Glutamatergic neuron (in vitro differentiated cells): ENCODE data around the gene SHOX. TPM values are rescaled to one million over a fixed set of nuclear protein-coding genes. Genes with fewer than 3 reads are reported as not detected.
"Not testable (repeated sequence)": the region's sequence is repeated elsewhere in the genome, so short reads cannot be mapped to it uniquely, and the experiment has no call there.

ENCODE experiments used
- DNase-seq: peaks from one replicate; pipeline ENCODE4 v3.0.0; 2022
- H3K27ac Mint-ChIP-seq: one replicate; pipeline ENCODE4 v1.8.0; 2020; ENCODE audit warnings: mild to moderate bottlenecking, mixed read lengths, inconsistent platforms; ENCODE audit not compliant: unreplicated experiment
- H3K27me3 Mint-ChIP-seq: one replicate; pipeline ENCODE4 v1.8.0; 2020; ENCODE audit warnings: mild to moderate bottlenecking, moderate library complexity, mixed read lengths, inconsistent platforms; ENCODE audit not compliant: unreplicated experiment
- H3K36me3 Mint-ChIP-seq: one replicate; pipeline ENCODE4 v1.8.0; 2020; ENCODE audit warnings: mild to moderate bottlenecking, mixed read lengths, inconsistent platforms; ENCODE audit not compliant: unreplicated experiment
- H3K4me1 Mint-ChIP-seq: one replicate; pipeline ENCODE4 v1.8.0; 2020; ENCODE audit warnings: mild to moderate bottlenecking, low read depth, mixed read lengths, inconsistent platforms; ENCODE audit not compliant: unreplicated experiment
- H3K4me3 Mint-ChIP-seq: one replicate; pipeline ENCODE4 v1.8.0; 2020; ENCODE audit warnings: mild to moderate bottlenecking, mixed read lengths, inconsistent platforms; ENCODE audit not compliant: unreplicated experiment
- H3K9me3 Mint-ChIP-seq: one replicate; pipeline ENCODE4 v1.8.0; 2020; ENCODE audit warnings: mild to moderate bottlenecking, moderate library complexity, mixed read lengths, inconsistent platforms; ENCODE audit not compliant: unreplicated experiment
- total RNA-seq: library from RNA; stranded (reverse); fragmentation: NEBNext Ultra II Directional; extraction: Animal tissue kit (Norgen Biotek cat#: 25700); gene quantifications from one replicate; pipeline ENCODE4 v1.2.1, GENCODE V29; 2021; ENCODE audit not compliant: unreplicated experiment
- TF ChIP-seq, protein P1 (sequence below): fragments of 200-600 bp; sonication (generic); IDR thresholded peaks from one replicate; pipeline ENCODE4 v1.5.0; 2021; ENCODE audit not compliant: partially characterized antibody, unreplicated experiment

SHOX gene
- total RNA-seq, 1 donor from 2014 or later, result 0.22 TPM

DNA sequence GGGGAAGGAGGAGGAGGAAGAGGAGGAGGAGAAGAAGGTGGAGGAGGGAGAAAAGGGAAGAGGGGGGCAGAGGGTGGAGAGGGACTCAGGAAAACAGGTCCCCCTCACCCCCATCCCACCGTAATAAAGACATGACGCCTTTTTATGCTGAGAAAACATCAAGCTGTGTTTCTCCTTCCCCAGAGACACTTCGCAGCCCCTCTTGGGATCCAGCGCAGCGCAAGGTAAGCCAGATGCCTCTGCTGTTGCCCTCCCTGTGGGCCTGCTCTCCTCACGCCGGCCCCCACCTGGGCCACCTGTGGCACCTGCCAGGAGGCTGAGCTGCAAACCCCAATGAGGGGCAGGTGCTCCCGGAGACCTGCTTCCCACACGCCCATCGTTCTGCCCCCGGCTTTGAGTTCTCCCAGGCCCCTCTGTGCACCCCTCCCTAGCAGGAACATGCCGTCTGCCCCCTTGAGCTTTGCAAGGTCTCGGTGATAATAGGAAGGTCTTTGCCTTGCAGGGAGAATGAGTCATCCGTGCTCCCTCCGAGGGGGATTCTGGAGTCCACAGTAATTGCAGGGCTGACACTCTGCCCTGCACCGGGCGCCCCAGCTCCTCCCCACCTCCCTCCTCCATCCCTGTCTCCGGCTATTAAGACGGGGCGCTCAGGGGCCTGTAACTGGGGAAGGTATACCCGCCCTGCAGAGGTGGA is 45.3 kb upstream of the SHOX start:
- Mint-ChIP-seq H3K27me3 (no peaks in the 10 kb centered on the region), H3K36me3 (no peaks in the 10 kb centered on the region), H3K4me1 (no peaks in the 10 kb centered on the region), H3K27ac (no peak overlapping the region), H3K4me3 (no peak overlapping the region), H3K9me3 (no peaks in the 10 kb centered on the region)
- DNase-seq, result no peak
- TF ChIP-seq, protein P1, sequence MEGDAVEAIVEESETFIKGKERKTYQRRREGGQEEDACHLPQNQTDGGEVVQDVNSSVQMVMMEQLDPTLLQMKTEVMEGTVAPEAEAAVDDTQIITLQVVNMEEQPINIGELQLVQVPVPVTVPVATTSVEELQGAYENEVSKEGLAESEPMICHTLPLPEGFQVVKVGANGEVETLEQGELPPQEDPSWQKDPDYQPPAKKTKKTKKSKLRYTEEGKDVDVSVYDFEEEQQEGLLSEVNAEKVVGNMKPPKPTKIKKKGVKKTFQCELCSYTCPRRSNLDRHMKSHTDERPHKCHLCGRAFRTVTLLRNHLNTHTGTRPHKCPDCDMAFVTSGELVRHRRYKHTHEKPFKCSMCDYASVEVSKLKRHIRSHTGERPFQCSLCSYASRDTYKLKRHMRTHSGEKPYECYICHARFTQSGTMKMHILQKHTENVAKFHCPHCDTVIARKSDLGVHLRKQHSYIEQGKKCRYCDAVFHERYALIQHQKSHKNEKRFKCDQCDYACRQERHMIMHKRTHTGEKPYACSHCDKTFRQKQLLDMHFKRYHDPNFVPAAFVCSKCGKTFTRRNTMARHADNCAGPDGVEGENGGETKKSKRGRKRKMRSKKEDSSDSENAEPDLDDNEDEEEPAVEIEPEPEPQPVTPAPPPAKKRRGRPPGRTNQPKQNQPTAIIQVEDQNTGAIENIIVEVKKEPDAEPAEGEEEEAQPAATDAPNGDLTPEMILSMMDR, result no peak

DNA sequence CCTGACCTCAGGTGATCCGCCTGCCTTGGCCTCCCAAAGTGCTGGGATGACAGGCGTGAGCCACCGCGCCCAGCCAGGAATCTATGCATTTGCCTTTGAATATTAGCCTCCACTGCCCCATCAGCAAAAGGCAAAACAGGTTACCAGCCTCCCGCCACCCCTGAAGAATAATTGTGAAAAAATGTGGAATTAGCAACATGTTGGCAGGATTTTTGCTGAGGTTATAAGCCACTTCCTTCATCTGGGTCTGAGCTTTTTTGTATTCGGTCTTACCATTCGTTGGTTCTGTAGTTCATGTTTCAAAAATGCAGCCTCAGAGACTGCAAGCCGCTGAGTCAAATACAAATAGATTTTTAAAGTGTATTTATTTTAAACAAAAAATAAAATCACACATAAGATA is 44.2 kb upstream of the SHOX start:
- Mint-ChIP-seq H3K27me3 (no peaks in the 10 kb centered on the region), H3K4me3 (no peak overlapping the region)
- TF ChIP-seq, protein P1, result no peak

DNA sequence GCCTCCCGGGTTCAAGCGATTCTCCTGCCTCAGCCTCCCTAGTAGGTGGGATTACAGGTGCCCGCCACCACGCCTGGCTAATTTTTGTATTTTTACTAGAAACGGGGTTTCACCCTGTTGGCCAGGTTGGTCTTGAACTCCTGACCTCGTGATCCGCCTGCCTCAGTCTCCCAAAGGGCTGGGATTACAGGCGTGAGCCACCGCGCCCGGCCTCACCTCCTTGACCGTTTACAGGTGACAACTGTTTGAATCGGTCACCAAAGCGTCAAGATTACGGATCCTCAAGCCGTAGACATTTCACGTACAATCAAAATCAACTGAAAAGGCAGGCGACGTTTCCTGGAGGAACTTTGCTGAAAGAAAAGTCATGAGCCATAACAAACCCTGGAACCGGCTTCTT is 41.3 kb upstream of the SHOX start:
- not testable (repeated sequence) for H3K27ac Mint-ChIP-seq, DNase-seq, H3K36me3 Mint-ChIP-seq, H3K9me3 Mint-ChIP-seq, H3K4me3 Mint-ChIP-seq, H3K4me1 Mint-ChIP-seq, H3K27me3 Mint-ChIP-seq

More for the DNA sequence above, 44.2 kb upstream of the SHOX start:
- Mint-ChIP-seq H3K36me3 (no peaks in the 10 kb centered on the region), H3K9me3 (peaks cover 2% of the 10 kb centered on the region), H3K4me1 (no peaks in the 10 kb centered on the region), H3K27ac (no peak overlapping the region)
- no peak for DNase-seq

DNA sequence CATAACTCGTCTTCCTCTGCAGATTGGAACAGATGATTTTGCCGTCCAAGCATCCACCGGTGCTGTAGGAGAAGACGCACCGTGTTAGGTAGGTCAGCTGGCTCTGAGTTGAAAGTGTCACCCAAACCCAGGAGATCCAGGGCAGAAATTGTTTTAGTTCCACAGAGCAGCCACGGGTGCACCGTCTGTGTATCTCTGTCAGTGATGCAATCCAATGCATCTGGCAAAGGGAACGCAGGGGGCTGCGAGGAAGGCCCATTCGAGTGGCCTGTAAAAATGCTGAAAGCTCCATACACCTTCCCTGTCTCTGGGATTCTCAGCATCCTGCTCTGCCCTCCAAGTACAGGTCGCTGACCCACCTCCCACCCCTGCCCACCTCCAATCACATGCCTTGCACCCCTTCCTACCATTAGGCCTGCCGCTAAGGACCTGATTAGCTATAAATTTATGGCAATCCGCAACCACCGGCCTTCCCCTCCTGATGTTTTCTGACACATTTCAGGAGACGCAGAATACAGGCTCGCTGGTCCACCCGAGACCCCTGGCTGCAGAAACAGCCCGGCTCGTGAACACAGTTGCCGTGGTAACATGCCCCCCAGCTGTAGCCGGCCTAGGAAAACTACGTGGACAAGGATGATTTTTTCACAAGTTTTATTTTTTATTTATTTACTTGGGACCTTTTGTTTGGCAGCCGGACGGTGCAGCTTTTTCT is 39.7 kb upstream of the SHOX start:
- Mint-ChIP-seq H3K4me3 (no peak overlapping the region), H3K27ac (no peak overlapping the region), H3K9me3 (peaks cover 2% of the 10 kb centered on the region), H3K27me3 (no peaks in the 10 kb centered on the region), H3K4me1 (no peaks in the 10 kb centered on the region), H3K36me3 (no peaks in the 10 kb centered on the region)
- TF ChIP-seq, protein P1, result no peak
- DNase-seq, result no peak

DNA sequence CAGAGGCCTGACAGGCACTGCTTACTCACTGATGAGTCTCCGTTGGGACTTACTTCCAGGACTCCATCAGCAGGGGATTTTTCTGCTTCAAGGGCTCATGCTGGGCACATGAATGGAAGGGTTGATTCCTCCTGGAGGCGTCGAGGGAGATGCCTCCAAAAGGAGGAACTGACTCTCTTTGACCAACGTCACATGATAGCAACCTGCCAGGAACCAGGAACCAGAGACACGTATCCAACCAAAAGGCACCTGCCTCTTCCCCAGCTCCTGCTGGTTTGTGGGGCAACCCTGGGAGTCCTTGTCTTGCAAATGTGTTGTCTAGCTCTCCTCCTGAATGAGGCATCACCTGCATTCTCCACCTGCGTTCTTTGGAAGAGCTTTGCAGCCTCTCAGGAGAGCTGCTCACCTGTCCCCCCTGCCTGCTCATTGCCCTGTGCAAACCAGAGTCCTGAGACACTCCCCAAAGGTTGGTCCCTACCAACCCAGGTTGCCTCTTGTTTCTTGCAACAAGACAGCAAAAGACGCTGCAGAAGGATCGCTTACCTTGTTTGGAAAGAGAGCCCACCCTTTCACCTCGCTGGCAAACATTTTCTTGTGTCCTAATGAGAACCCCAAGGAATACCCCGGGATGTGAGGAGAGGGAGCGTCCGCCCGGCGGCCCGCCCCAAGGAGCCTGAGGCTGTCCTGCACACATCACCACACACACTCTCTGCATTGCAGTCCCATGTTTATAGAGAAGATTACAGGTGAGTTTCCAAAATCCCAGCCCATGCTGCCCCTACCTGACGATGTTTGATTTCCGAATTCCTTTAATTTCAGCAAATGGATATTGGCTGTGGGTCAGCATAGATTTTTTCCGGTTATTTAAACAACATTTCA is 30.5 kb upstream of the SHOX start:
- TF ChIP-seq, protein P1, result no peak
- peaks cover 4% of the 10 kb centered on the region for H3K9me3 Mint-ChIP-seq
- peaks cover 6% of the 10 kb centered on the region for H3K36me3 Mint-ChIP-seq
- no peak for DNase-seq
- no peaks in the 10 kb centered on the region for H3K4me1 Mint-ChIP-seq
- H3K27ac Mint-ChIP-seq, result no peak overlapping the region
- no peak overlapping the region for H3K4me3 Mint-ChIP-seq
- H3K27me3 Mint-ChIP-seq, result peaks cover 2% of the 10 kb centered on the region

DNA sequence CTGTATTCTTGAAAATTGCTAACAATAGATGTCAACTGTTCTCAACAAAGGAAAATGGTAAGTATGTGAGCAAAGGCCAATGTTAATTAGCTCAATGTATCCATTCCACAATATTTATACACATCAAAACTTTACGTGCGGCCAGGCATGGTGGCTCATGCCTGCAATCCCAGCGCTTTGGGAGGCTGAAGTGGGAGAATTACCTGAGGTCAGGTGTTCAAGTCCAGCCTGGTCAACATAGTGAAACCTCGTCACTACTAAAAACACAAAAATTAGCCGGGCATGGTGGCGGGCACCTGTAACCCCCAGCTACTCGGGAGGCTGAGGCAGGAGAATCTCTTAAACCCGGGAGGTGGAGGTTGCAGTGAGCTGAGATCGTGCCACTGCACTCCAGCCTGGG is 27.6 kb upstream of the SHOX start:
- H3K27me3 Mint-ChIP-seq, H3K4me3 Mint-ChIP-seq, H3K9me3 Mint-ChIP-seq, H3K36me3 Mint-ChIP-seq, H3K27ac Mint-ChIP-seq, H3K4me1 Mint-ChIP-seq, DNase-seq: not testable (repeated sequence)

DNA sequence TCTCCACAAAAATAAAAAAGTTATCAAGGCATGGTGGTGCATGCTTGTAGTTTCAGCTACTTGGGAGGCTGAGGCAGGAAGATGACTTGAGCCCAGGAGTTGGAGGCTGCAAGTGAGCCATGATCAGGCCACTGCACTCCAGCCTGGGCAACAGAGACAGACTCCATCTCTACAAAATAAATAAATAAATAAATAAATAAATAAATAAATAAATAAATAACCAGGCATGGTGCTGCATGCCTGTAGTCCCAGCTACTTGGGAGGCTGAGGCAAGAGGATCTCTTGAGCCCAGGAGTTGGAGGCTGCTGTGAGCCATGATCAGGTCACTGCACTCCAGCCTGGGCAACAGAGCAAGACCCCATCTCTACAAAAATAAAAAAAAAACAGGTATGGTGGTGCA is 26.0 kb upstream of the SHOX start:
- H3K27ac Mint-ChIP-seq, H3K9me3 Mint-ChIP-seq, H3K4me3 Mint-ChIP-seq, H3K36me3 Mint-ChIP-seq, DNase-seq, H3K27me3 Mint-ChIP-seq, H3K4me1 Mint-ChIP-seq: not testable (repeated sequence)

DNA sequence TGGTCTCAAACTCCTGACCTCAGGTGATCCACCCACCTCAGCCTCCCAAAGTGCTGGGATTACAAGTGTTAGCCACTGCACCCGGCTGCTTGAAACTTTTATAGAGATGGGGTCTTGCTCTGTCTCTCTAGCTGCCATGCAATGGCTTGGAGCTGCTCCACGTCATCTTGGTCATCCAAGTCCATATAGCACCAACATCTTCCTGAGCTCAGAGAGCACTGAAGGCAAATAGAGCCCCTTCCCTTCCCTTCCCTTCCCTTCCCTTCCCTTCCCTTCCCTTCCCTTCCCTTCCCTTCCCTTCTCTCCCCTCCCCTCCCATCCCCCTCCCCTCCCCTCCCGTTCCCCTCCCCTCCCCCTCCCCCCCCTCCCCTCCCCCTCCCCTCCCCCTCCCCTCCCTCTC is 22.5 kb upstream of the SHOX start:
- H3K9me3 Mint-ChIP-seq, result peaks cover 10% of the 10 kb centered on the region
- H3K4me1 Mint-ChIP-seq, H3K4me3 Mint-ChIP-seq, DNase-seq, H3K27me3 Mint-ChIP-seq, H3K27ac Mint-ChIP-seq: not testable (repeated sequence)
- H3K36me3 Mint-ChIP-seq, result peaks cover 27% of the 10 kb centered on the region
